Liver (tissue), 4 donors: ENCODE data around the gene MORC4. TPM values are rescaled to one million over a fixed set of nuclear protein-coding genes. Genes with fewer than 3 reads are reported as not detected.

Source experiments
- polyA plus RNA-seq, 2 donors: library from polyadenylated mRNA; stranded (reverse) in 1 of 2; unstranded in 1 of 2; fragments of 200-250 nt in 1 of 2; fragments of >200 nt in 1 of 2; fragmentation: Nextera tagmentation in 1 of 2; extraction: Ambion mirVana in 1 of 2; gene quantifications; one replicate each; pipeline versions ENCODE4 v1.2.1 to v1.2.3, GENCODE V29; 2013 to 2015
- total RNA-seq, 2 donors: library from RNA; depleted of rRNA; stranded (reverse); fragments of >200 nt; gene quantifications; one replicate each; pipeline ENCODE4 v1.2.3, GENCODE V29; 2014
- donor health status: healthy.
- donor health status: healthy.
- donor health status: healthy.

MORC4 gene
- total and polyA plus RNA-seq, 4 donors: 5.8 to 11.0 (median 8.4) TPM

Other genes starting within 250 kb of the MORC4 start
- 10 to 100 TPM in 1 of 2 donors, 1 to 10 TPM in 1; 5.6 to 12.1 TPM for gene TBC1D8B, start 197.5 kb downstream of the MORC4 start, total RNA-seq
- 1 to 10 TPM; 3.7 to 3.9 TPM for gene TBC1D8B, start 197.5 kb downstream of the MORC4 start, polyA plus RNA-seq
- 1 to 10 TPM in 1 of 2 donors, not detected in 1; 1.2 TPM for gene RIPPLY1, start 96.9 kb downstream of the MORC4 start, total RNA-seq
- 1 to 10 TPM; 3.0 TPM for gene RIPPLY1, start 96.9 kb downstream of the MORC4 start, polyA plus RNA-seq
- gene CLDN2, start 79.8 kb downstream of the MORC4 start, total RNA-seq: 10 to 100 TPM in 1 of 2 donors, under 1 TPM in 1; 0.37 to 19.7 TPM
- gene CLDN2, start 79.8 kb downstream of the MORC4 start, polyA plus RNA-seq: 10 to 100 TPM; 21.7 to 25.5 TPM
- gene RBM41, start 118.6 kb upstream of the MORC4 start, total RNA-seq: 10 to 100 TPM in 1 of 2 donors, 1 to 10 TPM in 1; 9.7 to 17.6 TPM
- gene RBM41, start 118.6 kb upstream of the MORC4 start, polyA plus RNA-seq: 10 to 100 TPM in 1 of 2 donors, 1 to 10 TPM in 1; 3.3 to 10.2 TPM
- gene NUP62CL, start 206.2 kb upstream of the MORC4 start, total RNA-seq: 1 to 10 TPM; 4.2 to 6.8 TPM
- gene NUP62CL, start 206.2 kb upstream of the MORC4 start, polyA plus RNA-seq: 1 to 10 TPM in 1 of 2 donors, under 1 TPM in 1; 0.97 to 1.0 TPM
- not detected for gene DNAAF6, start 206.4 kb upstream of the MORC4 start, total RNA-seq
- gene DNAAF6, start 206.4 kb upstream of the MORC4 start, polyA plus RNA-seq: not detected